H1 (cell line): ENCODE results near the gene HDAC8.

Source experiments
- CHD2 ChIP-seq: IDR thresholded peaks from 2 replicates; pipeline ENCODE4 v1.6.1; 2012; ENCODE audit warnings: low read length, improper control_type of control experiment
- FOSL1 ChIP-seq: IDR thresholded peaks from 2 replicates; pipeline ENCODE4 v1.6.1; 2011; ENCODE audit warnings: mild to moderate bottlenecking, low read depth, low read length, moderate library complexity; ENCODE audit not compliant: insufficient read depth
- GTF2F1 ChIP-seq: IDR thresholded peaks from 2 replicates; pipeline ENCODE4 v1.6.1; 2012; ENCODE audit warnings: low read depth, low read length, improper control_type of control experiment, borderline replicate concordance
- PHF8 ChIP-seq: fragments of 200-600 bp; sonication (generic); conservative IDR thresholded peaks from 2 replicates; pipeline ENCODE4 v1.7.1; 2012; ENCODE audit warnings: low read depth, mild to moderate bottlenecking, inconsistent platforms, low read length, moderate library complexity
- POLR2A ChIP-seq, 2 experiments: IDR thresholded peaks; 1 replicate in 1 of 2; 2 replicates in 1 of 2; pipeline ENCODE4 v1.6.1; 2011; ENCODE audit warnings: low read depth in 2 of 2, low read length in 2 of 2, mild to moderate bottlenecking in 2 of 2; ENCODE audit errors: control extremely low read depth in 1 of 2
- RAD21 ChIP-seq, 2 experiments: IDR thresholded peaks in 1 of 2; conservative IDR thresholded peaks in 1 of 2; 2 replicates each; pipeline ENCODE4 v1.6.1; 2011; ENCODE audit warnings: low read depth in 2 of 2, low read length in 2 of 2, improper control_type of control experiment in 1 of 2, inconsistent platforms in 1 of 2, mild to moderate bottlenecking in 1 of 2, moderate library complexity in 1 of 2
- YY1 ChIP-seq: IDR thresholded peaks from 2 replicates; pipeline ENCODE4 v1.6.1; 2011; ENCODE audit warnings: low read depth, mild to moderate bottlenecking, low read length
- TF ChIP-seq, protein P1 (sequence below), 3 experiments: IDR thresholded peaks; 1 replicate in 2 of 3; 2 replicates in 1 of 3; pipeline versions ENCODE4 v1.5.1 to v1.6.1; 2011; ENCODE audit warnings: low read length in 3 of 3, mild to moderate bottlenecking in 3 of 3, inconsistent platforms in 2 of 3, low read depth in 1 of 3, moderate library complexity in 1 of 3; ENCODE audit not compliant: insufficient read depth in 1 of 3; ENCODE audit errors: control extremely low read depth in 1 of 3

DNA sequence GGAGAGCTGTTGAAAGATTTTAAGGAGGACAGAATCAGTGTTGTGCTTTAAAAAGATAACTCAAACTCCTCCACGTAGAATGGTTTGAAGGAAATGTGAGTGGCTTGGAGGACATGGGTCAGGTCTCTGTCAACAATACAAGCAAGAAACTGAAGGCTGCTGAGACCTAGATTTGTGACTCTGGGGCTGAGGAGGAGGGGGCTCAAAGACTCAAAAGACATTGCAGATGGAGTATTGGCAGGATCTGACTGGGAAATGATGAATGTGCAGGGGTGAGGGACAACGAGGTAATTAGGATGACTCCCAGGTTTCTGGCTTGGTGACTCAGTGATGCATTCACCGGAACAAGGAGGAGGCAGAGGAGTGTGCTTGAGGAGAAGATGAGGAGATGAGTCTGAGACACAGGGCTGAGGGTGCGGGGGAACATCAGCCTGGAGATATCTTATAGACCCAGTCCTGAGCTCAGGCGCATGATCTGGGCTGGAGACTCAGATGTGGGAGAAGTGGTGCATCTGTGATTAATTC lies 292.3 kb downstream of the HDAC8 start:
- TF ChIP-seq RAD21 (IDR thresholded peaks at IDR 0.05 in 1 of 2, conservative IDR thresholded peaks at IDR 0.05 in 1 of 2; ENCODE audit: low read depth in 2 of 2, low read length in 2 of 2) (no peak), GTF2F1 (no peak), YY1 (no peak), FOSL1 (no peak), PHF8 (no peak), POLR2A (IDR thresholded peaks at IDR 0.05; ENCODE audit: control extremely low read depth in 1 of 2, low read depth in 2 of 2, low read length in 2 of 2) (no peak), CHD2 (no peak)
- TF ChIP-seq, protein P1, sequence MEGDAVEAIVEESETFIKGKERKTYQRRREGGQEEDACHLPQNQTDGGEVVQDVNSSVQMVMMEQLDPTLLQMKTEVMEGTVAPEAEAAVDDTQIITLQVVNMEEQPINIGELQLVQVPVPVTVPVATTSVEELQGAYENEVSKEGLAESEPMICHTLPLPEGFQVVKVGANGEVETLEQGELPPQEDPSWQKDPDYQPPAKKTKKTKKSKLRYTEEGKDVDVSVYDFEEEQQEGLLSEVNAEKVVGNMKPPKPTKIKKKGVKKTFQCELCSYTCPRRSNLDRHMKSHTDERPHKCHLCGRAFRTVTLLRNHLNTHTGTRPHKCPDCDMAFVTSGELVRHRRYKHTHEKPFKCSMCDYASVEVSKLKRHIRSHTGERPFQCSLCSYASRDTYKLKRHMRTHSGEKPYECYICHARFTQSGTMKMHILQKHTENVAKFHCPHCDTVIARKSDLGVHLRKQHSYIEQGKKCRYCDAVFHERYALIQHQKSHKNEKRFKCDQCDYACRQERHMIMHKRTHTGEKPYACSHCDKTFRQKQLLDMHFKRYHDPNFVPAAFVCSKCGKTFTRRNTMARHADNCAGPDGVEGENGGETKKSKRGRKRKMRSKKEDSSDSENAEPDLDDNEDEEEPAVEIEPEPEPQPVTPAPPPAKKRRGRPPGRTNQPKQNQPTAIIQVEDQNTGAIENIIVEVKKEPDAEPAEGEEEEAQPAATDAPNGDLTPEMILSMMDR (IDR thresholded peaks at IDR 0.05; ENCODE audit: control extremely low read depth in 1 of 3, insufficient read depth in 1 of 3, low read depth in 1 of 3, low read length in 3 of 3): no peak
